Ascending aorta (tissue), 2 donors: ENCODE data around the gene NRAP. TPM values are rescaled to one million over a fixed set of nuclear protein-coding genes. Genes with fewer than 3 reads are reported as not detected.

Experiments
- DNase-seq, 2 donors: peaks; one replicate each; pipeline ENCODE4 v3.0.0-alpha.2; 2019; ENCODE audit warnings: low spot score in 2 of 2
- H3K27ac ChIP-seq, 2 donors: fragments of 200-600 bp; sonication (generic); one replicate each; pipeline ENCODE4 v1.5.1; 2016 to 2017; ENCODE audit warnings: mild to moderate bottlenecking in 1 of 2
- H3K27me3 ChIP-seq: fragments of 200-600 bp; sonication (generic); one replicate; pipeline ENCODE4 v1.5.1; 2017
- H3K36me3 ChIP-seq, 2 donors: fragments of 200-600 bp; sonication (generic); one replicate each; pipeline ENCODE4 v1.5.1; 2016
- H3K4me1 ChIP-seq, 2 donors: fragments of 200-600 bp; sonication (generic); one replicate each; pipeline ENCODE4 v1.5.1; 2016 to 2017; ENCODE audit warnings: mild to moderate bottlenecking in 1 of 2
- H3K4me3 ChIP-seq, 2 donors: fragments of 200-600 bp; sonication (generic); one replicate each; pipeline ENCODE4 v1.5.1; 2016 to 2017; ENCODE audit warnings: mild to moderate bottlenecking in 1 of 2
- H3K9me3 ChIP-seq, 2 donors: fragments of 200-600 bp; sonication (generic); one replicate each; pipeline ENCODE4 v1.5.1; 2016
- intact Hi-C: fragments of 100-400 bp; cut with DNase I; formaldehyde crosslinking; loops from one replicate; pipeline ENCODE4 v1.15.1; 2023
- total RNA-seq: library from RNA; depleted of rRNA; stranded (reverse); fragments of >200 nt; gene quantifications from one replicate; pipeline ENCODE4 v1.1.0, GENCODE V29; 2016
- TF ChIP-seq, protein P1 (sequence below), 3 experiments: fragments of 200-600 bp in 2 of 3; fragments of 450-650 bp in 1 of 3; sonication (generic) in 2 of 3; IDR thresholded peaks; one replicate each; pipeline ENCODE4 v1.5.1; 2016 to 2019; ENCODE audit warnings: antibody characterized with exemption in 3 of 3, mild to moderate bottlenecking in 1 of 3, moderate library complexity in 1 of 3

NRAP gene
- total RNA-seq, 1 donor from 2014 or later = not detected

DNA sequence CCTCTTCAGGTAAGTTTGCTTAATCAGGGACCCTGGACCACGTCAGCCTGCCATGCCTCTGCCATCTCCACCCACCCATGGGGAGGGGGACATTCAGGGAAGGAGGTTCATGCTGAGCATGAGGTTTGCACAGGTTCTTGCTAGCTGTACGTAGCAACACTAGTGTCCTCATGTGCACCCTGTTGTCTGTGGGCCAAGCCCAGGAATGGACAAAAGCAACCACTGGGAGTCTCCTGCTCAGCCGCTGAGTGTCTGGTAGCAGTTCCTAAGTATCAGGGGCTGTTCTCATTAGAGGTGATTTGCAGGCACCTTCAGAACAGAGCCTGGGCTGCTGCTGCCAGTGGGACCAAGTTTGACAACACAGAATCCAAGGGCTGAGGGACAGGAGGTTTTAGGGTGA is 33.8 kb upstream of the NRAP start:
- Histone ChIP-seq H3K4me1 (no peaks in the 10 kb centered on the region), H3K9me3 (peaks cover 6 to 12% of the 10 kb centered on the region in 2 donors), H3K4me3 (no peak overlapping the region), H3K27ac (no peak overlapping the region), H3K27me3 (no peaks in the 10 kb centered on the region), H3K36me3 (peaks cover 25 to 46% of the 10 kb centered on the region in 2 donors)
- DNase-seq = no peak
- TF ChIP-seq, protein P1, sequence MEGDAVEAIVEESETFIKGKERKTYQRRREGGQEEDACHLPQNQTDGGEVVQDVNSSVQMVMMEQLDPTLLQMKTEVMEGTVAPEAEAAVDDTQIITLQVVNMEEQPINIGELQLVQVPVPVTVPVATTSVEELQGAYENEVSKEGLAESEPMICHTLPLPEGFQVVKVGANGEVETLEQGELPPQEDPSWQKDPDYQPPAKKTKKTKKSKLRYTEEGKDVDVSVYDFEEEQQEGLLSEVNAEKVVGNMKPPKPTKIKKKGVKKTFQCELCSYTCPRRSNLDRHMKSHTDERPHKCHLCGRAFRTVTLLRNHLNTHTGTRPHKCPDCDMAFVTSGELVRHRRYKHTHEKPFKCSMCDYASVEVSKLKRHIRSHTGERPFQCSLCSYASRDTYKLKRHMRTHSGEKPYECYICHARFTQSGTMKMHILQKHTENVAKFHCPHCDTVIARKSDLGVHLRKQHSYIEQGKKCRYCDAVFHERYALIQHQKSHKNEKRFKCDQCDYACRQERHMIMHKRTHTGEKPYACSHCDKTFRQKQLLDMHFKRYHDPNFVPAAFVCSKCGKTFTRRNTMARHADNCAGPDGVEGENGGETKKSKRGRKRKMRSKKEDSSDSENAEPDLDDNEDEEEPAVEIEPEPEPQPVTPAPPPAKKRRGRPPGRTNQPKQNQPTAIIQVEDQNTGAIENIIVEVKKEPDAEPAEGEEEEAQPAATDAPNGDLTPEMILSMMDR (IDR thresholded peaks at IDR 0.05) = no peak
- intact Hi-C loops = no loop called here

DNA sequence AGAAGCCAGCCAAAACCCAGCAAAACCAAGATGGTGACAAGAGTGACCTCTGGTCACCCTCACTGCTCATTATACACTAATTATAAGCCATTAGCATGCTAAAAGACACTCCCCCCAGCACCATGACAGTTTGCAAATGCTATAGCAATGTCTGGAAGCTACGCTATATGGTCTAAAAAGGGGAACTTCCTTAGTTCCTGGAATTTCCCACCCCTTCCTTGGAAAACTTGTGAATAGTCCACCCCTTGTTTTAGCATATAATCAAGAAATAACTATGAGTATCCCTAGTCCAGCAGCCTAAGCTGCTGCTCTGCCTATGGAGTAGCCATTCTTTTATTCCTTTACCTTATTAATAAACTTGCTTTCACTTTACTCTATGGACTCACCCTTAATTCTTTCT is 31.9 kb upstream of the NRAP start:
- Histone ChIP-seq H3K36me3 (peaks cover 35 to 54% of the 10 kb centered on the region in 2 donors), H3K4me3 (no peak overlapping the region), H3K9me3 (peaks cover 9 to 18% of the 10 kb centered on the region in 2 donors), H3K27me3 (no peaks in the 10 kb centered on the region), H3K4me1 (no peaks in the 10 kb centered on the region), H3K27ac (no peak overlapping the region)
- intact Hi-C loops = no loop called here
- TF ChIP-seq, protein P1 (IDR thresholded peaks at IDR 0.05) = no peak
- no peak for DNase-seq

- DNase-seq = no peak
- Histone ChIP-seq H3K27ac (no peak overlapping the region), H3K4me1 (no peaks in the 10 kb centered on the region), H3K4me3 (no peak overlapping the region), H3K27me3 (no peaks in the 10 kb centered on the region), H3K36me3 (peaks cover 26 to 32% of the 10 kb centered on the region in 2 donors), H3K9me3 (peaks cover 14 to 32% of the 10 kb centered on the region in 2 donors)
- intact Hi-C loops = no loop called here
- TF ChIP-seq, protein P1 (IDR thresholded peaks at IDR 0.05) = no peak
These were observed 29.5 kb upstream of the NRAP start for GRCh38 chr10:113693348-113693747.

DNA sequence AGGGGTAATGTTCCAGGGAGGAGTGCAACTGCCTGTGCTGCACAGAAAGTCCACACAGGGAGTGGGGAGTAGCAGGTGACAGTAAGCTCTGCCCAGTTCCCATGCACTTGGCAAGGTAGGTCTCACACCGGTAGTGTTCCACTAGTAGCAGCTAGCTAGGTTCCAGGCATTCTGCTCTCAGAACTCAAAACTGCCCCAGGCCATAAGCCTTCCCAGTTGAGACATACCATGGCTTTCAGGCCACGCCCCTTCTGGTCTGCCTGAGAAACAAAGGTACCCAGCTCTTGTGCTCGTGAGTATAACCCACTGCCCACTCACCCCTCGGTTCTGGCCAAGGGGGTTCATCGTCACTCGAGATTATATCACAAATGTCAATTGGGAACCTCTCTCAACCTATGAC is 28.4 kb upstream of the NRAP start:
- Histone ChIP-seq H3K27ac (no peak overlapping the region), H3K4me3 (no peak overlapping the region), H3K9me3 (peaks cover 15 to 42% of the 10 kb centered on the region in 2 donors), H3K36me3 (peaks cover 16 to 21% of the 10 kb centered on the region in 2 donors), H3K4me1 (no peaks in the 10 kb centered on the region), H3K27me3 (no peaks in the 10 kb centered on the region)
- TF ChIP-seq, protein P1 (IDR thresholded peaks at IDR 0.05) = no peak
- intact Hi-C loops = no loop called here
- no peak for DNase-seq

GRCh38 chr10:113691381-113691780 is 27.5 kb upstream of the NRAP start:
- peaks cover 23 to 51% of the 10 kb centered on the region in 2 donors for H3K9me3 ChIP-seq
- no peak overlapping the region for H3K4me3 ChIP-seq
- DNase-seq = no peak
- peaks cover 16 to 17% of the 10 kb centered on the region in 2 donors for H3K36me3 ChIP-seq
- TF ChIP-seq, protein P1 (IDR thresholded peaks at IDR 0.05) = no peak
- no peak overlapping the region for H3K27ac ChIP-seq
- H3K27me3 ChIP-seq = no peaks in the 10 kb centered on the region
- H3K4me1 ChIP-seq = no peaks in the 10 kb centered on the region
- intact Hi-C loops = no loop called here

- Histone ChIP-seq H3K27ac (no peak overlapping the region), H3K9me3 (peaks cover 23 to 55% of the 10 kb centered on the region in 2 donors), H3K36me3 (peaks cover 16 to 17% of the 10 kb centered on the region in 2 donors), H3K27me3 (no peaks in the 10 kb centered on the region), H3K4me3 (no peak overlapping the region), H3K4me1 (no peaks in the 10 kb centered on the region)
- TF ChIP-seq, protein P1 (IDR thresholded peaks at IDR 0.05) = no peak
- intact Hi-C loops = no loop called here
- DNase-seq = no peak
These were observed 26.9 kb upstream of the NRAP start for GRCh38 chr10:113690749-113691148.
